CD14-positive monocyte (primary cell): Measurements from ENCODE around the gene SIK3. TPM values are rescaled to one million over a fixed set of nuclear protein-coding genes. Genes with fewer than 3 reads are reported as not detected.

Experiments
- DNase-seq, 3 donors: peaks; one replicate each; pipeline ENCODE4 v3.0.0-alpha.2; 2011 to 2022
- H2AFZ ChIP-seq: 2 replicates; pipeline ENCODE4 v1.6.0; 2012; ENCODE audit warnings: mild to moderate bottlenecking, low read depth, low read length, inconsistent platforms; ENCODE audit not compliant: insufficient read depth, poor library complexity, severe bottlenecking
- H3K27ac ChIP-seq, 2 donors: 1 replicate in 1 of 2; 2 replicates in 1 of 2; pipeline ENCODE4 v1.5.1; 2012 to 2013; ENCODE audit warnings: low read length in 2 of 2, control low read depth in 1 of 2, inconsistent platforms in 1 of 2, low read depth in 1 of 2, mild to moderate bottlenecking in 1 of 2
- H3K27me3 ChIP-seq, 2 donors: one replicate each; pipeline versions ENCODE4 v1.6.0 to v1.6.1; 2011 to 2013; ENCODE audit warnings: low read length in 2 of 2; ENCODE audit not compliant: control insufficient read depth in 2 of 2, insufficient read depth in 2 of 2
- H3K36me3 ChIP-seq, 2 donors: replicated peaks in 1 of 2; 1 replicate in 1 of 2; 2 replicates in 1 of 2; pipeline versions ENCODE4 v1.5.1 to v1.6.1; 2012 to 2013; ENCODE audit warnings: low read length in 2 of 2, control low read depth in 1 of 2, inconsistent platforms in 1 of 2, mild to moderate bottlenecking in 1 of 2; ENCODE audit not compliant: insufficient read depth in 2 of 2, control insufficient read depth in 1 of 2
- H3K4me1 ChIP-seq, 2 donors: 1 replicate in 1 of 2; 2 replicates in 1 of 2; pipeline versions ENCODE4 v1.5.1 to v1.6.1; 2012 to 2013; ENCODE audit warnings: low read length in 2 of 2, control low read depth in 1 of 2, inconsistent platforms in 1 of 2, mild to moderate bottlenecking in 1 of 2, moderate library complexity in 1 of 2; ENCODE audit not compliant: insufficient read depth in 2 of 2, control insufficient read depth in 1 of 2
- H3K4me2 ChIP-seq: replicated peaks from 2 replicates; pipeline ENCODE3; 2012; ENCODE audit warnings: low read length, moderate library complexity, mild to moderate bottlenecking; ENCODE audit not compliant: poor library complexity, severe bottlenecking; ENCODE audit errors: extremely low read depth
- H3K4me3 ChIP-seq, 3 experiments: fragments of 200-600 bp in 1 of 3; sonication (generic) in 1 of 3; replicated peaks in 1 of 3; 1 replicate in 2 of 3; 2 replicates in 1 of 3; pipeline ENCODE4 v1.5.1; 2011 to 2013; ENCODE audit warnings: low read length in 3 of 3, mild to moderate bottlenecking in 3 of 3, control low read depth in 2 of 3, low read depth in 2 of 3, inconsistent platforms in 1 of 3, moderate library complexity in 1 of 3
- H3K79me2 ChIP-seq: 2 replicates; pipeline ENCODE4 v1.6.0; 2012; ENCODE audit warnings: mild to moderate bottlenecking, control low read depth, inconsistent platforms, low read length, moderate library complexity; ENCODE audit not compliant: insufficient read depth
- H3K9ac ChIP-seq: 2 replicates; pipeline ENCODE4 v1.6.0; 2017; ENCODE audit warnings: low read length, mild to moderate bottlenecking; ENCODE audit not compliant: insufficient read depth, poor library complexity, severe bottlenecking
- H3K9me3 ChIP-seq, 2 donors: replicated peaks in 1 of 2; 1 replicate in 1 of 2; 2 replicates in 1 of 2; pipeline versions ENCODE4 v1.5.1 to v1.6.1; 2012 to 2013; ENCODE audit warnings: low read length in 2 of 2, control low read depth in 1 of 2; ENCODE audit not compliant: control insufficient read depth in 1 of 2, insufficient read depth in 1 of 2
- H4K20me1 ChIP-seq: 2 replicates; pipeline ENCODE4 v1.6.0; 2012; ENCODE audit warnings: mild to moderate bottlenecking, low read length, control low read depth, moderate library complexity; ENCODE audit not compliant: insufficient read depth
- H3K27ac Mint-ChIP-seq, 7 donors: one replicate each; pipeline ENCODE4 v1.8.0; 2020; ENCODE audit warnings: mild to moderate bottlenecking in 7 of 7, mixed read lengths in 7 of 7, moderate library complexity in 6 of 7, inconsistent platforms in 2 of 7
- H3K27me3 Mint-ChIP-seq, 3 donors: one replicate each; pipeline ENCODE4 v1.8.0; 2021 to 2022; ENCODE audit warnings: low read depth in 3 of 3, mild to moderate bottlenecking in 3 of 3, mixed read lengths in 3 of 3, moderate library complexity in 3 of 3, inconsistent platforms in 1 of 3
- H3K36me3 Mint-ChIP-seq, 2 donors: one replicate each; pipeline ENCODE4 v1.8.0; 2020; ENCODE audit warnings: mixed read lengths in 2 of 2, inconsistent platforms in 1 of 2, mild to moderate bottlenecking in 1 of 2
- H3K4me1 Mint-ChIP-seq: one replicate; pipeline ENCODE4 v1.8.0; 2020; ENCODE audit warnings: mild to moderate bottlenecking, mixed read lengths
- H3K4me3 Mint-ChIP-seq, 2 donors: one replicate each; pipeline ENCODE4 v1.8.0; 2020; ENCODE audit warnings: mild to moderate bottlenecking in 2 of 2, mixed read lengths in 2 of 2, moderate library complexity in 1 of 2
- H3K9me3 Mint-ChIP-seq, 7 donors: one replicate each; pipeline ENCODE4 v1.8.0; 2020 to 2022; ENCODE audit warnings: mixed read lengths in 7 of 7, mild to moderate bottlenecking in 6 of 7, moderate library complexity in 6 of 7, inconsistent platforms in 2 of 7
- CTCF ChIP-seq: fragments of 200-600 bp; IDR thresholded peaks from one replicate; pipeline ENCODE4 v1.8.0; 2022; ENCODE audit warnings: antibody characterized with exemption, mild to moderate bottlenecking
- WGBS: methylation state at CpG from one replicate; pipeline ENCODE4 v1.1.5; 2013; ENCODE audit warnings: missing lambda C conversion rate; ENCODE audit not compliant: insufficient coverage; 5-methylcytosine and 5-hydroxymethylcytosine counted together
- intact Hi-C, 2 donors: fragments of 100-400 bp; cut with micrococcal nuclease; formaldehyde crosslinking; loops; one replicate each; pipeline versions ENCODE4 v1.15.0 to v1.15.1; 2023
- polyA plus RNA-seq, 3 donors: library from polyadenylated mRNA; depleted of rRNA in 1 of 3; unstranded in 2 of 3; stranded (reverse) in 1 of 3; fragments of 300-500 nt in 2 of 3; fragments of >200 nt in 1 of 3; fragmentation: Illumina TruSeq in 2 of 3; gene quantifications; 1 replicate in 2 of 3; 2 replicates in 1 of 3; pipeline ENCODE4 v1.2.3, GENCODE V29; 2012 to 2021

SIK3 gene
- polyA plus RNA-seq, 3 donors = 18.3 to 142 (median 20.0) TPM

- DNase-seq = no peak
- no peak overlapping the region for H3K27ac ChIP-seq
- H3K79me2 ChIP-seq = peaks cover 3% of the 10 kb centered on the region
- peaks cover 7% of the 10 kb centered on the region for H4K20me1 ChIP-seq
- no peaks in the 10 kb centered on the region for H3K4me1 ChIP-seq
- 57% methylated on average over 2 of the region's 3 CpGs for WGBS
- no peaks in the 10 kb centered on the region for H3K27me3 Mint-ChIP-seq
- TF ChIP-seq CTCF = no peak
- no peak overlapping the region for H3K27ac Mint-ChIP-seq
- H3K9me3 ChIP-seq = no peaks in the 10 kb centered on the region
- peaks cover 55 to 59% of the 10 kb centered on the region in 2 donors for H3K36me3 Mint-ChIP-seq
- H3K9ac ChIP-seq = no peak overlapping the region
- no peak overlapping the region for H3K4me3 Mint-ChIP-seq
- no peak overlapping the region for H3K4me3 ChIP-seq
- H2AFZ ChIP-seq = no peak overlapping the region
- H3K4me1 Mint-ChIP-seq = peaks cover 2% of the 10 kb centered on the region
- intact Hi-C loops = loop anchor here in 1 of 2 donors (10.0 kb wide), 1 partner anchor 336 kb away; no protein-coding TSS in a partner anchor
- no peaks in the 10 kb centered on the region for H3K27me3 ChIP-seq
- no peaks in the 10 kb centered on the region for H3K9me3 Mint-ChIP-seq
- H3K4me2 ChIP-seq = no peak overlapping the region
- H3K36me3 ChIP-seq = peaks cover 39 to 88% of the 10 kb centered on the region in 2 donors
These were observed 209.2 kb downstream of the SIK3 start for GRCh38 chr11:116888884-116889549.

- Mint-ChIP-seq H3K27ac (peak overlapping the region in 2 of 7 donors; percentile 33 to 43), H3K36me3 (peaks cover 49 to 50% of the 10 kb centered on the region in 2 donors), H3K27me3 (no peaks in the 10 kb centered on the region), H3K4me3 (no peak overlapping the region), H3K9me3 (no peaks in the 10 kb centered on the region), H3K4me1 (peaks cover 2% of the 10 kb centered on the region)
- H4K20me1 ChIP-seq = peaks cover 7% of the 10 kb centered on the region
- H2AFZ ChIP-seq = no peak overlapping the region
- peak overlapping the region in 1 of 2 donors; percentile 38 for H3K27ac ChIP-seq
- 93% methylated on average over 3 of the region's 5 CpGs for WGBS
- DNase-seq = no peak
- TF ChIP-seq CTCF = no peak
- peaks cover 31 to 82% of the 10 kb centered on the region in 2 donors for H3K36me3 ChIP-seq
- intact Hi-C loops = loop anchor here in 1 of 2 donors (10.0 kb wide), 1 partner anchor 337 kb away; no protein-coding TSS in a partner anchor
- no peak overlapping the region for H3K9ac ChIP-seq
- peaks cover 3% of the 10 kb centered on the region for H3K79me2 ChIP-seq
- no peaks in the 10 kb centered on the region for H3K4me1 ChIP-seq
- H3K4me2 ChIP-seq = no peak overlapping the region
- no peaks in the 10 kb centered on the region for H3K9me3 ChIP-seq
- no peaks in the 10 kb centered on the region for H3K27me3 ChIP-seq
- no peak overlapping the region for H3K4me3 ChIP-seq
These were observed 210.2 kb downstream of the SIK3 start for GRCh38 chr11:116888024-116888423.
